Osteocyte (in vitro differentiated cells): ENCODE measurements around the gene BPIFB4. TPM values are rescaled to one million over a fixed set of nuclear protein-coding genes. Genes with fewer than 3 reads are reported as not detected.

Experiments used
- DNase-seq: peaks from one replicate; pipeline ENCODE4 v3.0.0; 2021; ENCODE audit warnings: mixed read lengths; ENCODE audit not compliant: unreplicated experiment; ENCODE audit errors: extremely low spot score
- H3K27ac Mint-ChIP-seq: one replicate; pipeline ENCODE4 v1.8.0; 2021; ENCODE audit warnings: mild to moderate bottlenecking, mixed read lengths; ENCODE audit not compliant: unreplicated experiment
- H3K27me3 Mint-ChIP-seq: one replicate; pipeline ENCODE4 v1.8.0; 2021; ENCODE audit warnings: mixed read lengths; ENCODE audit not compliant: unreplicated experiment
- H3K36me3 Mint-ChIP-seq: one replicate; pipeline ENCODE4 v1.8.0; 2021; ENCODE audit warnings: mixed read lengths; ENCODE audit not compliant: unreplicated experiment
- H3K4me1 Mint-ChIP-seq: one replicate; pipeline ENCODE4 v1.8.0; 2021; ENCODE audit warnings: mixed read lengths; ENCODE audit not compliant: unreplicated experiment
- H3K4me3 Mint-ChIP-seq: one replicate; pipeline ENCODE4 v1.8.0; 2021; ENCODE audit warnings: mild to moderate bottlenecking, moderate library complexity, mixed read lengths; ENCODE audit not compliant: unreplicated experiment
- H3K9me3 Mint-ChIP-seq: one replicate; pipeline ENCODE4 v1.8.0; 2021; ENCODE audit warnings: mixed read lengths; ENCODE audit not compliant: unreplicated experiment
- long read RNA-seq: library from polyadenylated mRNA; unstranded; transcript quantifications from one replicate; pipeline ENCODE4 v2.0.0, GENCODE V29; 2021
- total RNA-seq: library from RNA; stranded (reverse); gene quantifications from 2 replicates; pipeline ENCODE4 v1.2.1, GENCODE V29; 2021
- TF ChIP-seq, protein P1 (sequence below): fragments of 200-600 bp; sonication (generic); IDR thresholded peaks from 2 replicates; pipeline ENCODE4 v1.5.0; 2021; ENCODE audit warnings: antibody characterized with exemption, mild to moderate bottlenecking, moderate library complexity

BPIFB4 gene
- not detected in 2 replicates for total RNA-seq
- long read RNA-seq = 0 reads

DNA sequence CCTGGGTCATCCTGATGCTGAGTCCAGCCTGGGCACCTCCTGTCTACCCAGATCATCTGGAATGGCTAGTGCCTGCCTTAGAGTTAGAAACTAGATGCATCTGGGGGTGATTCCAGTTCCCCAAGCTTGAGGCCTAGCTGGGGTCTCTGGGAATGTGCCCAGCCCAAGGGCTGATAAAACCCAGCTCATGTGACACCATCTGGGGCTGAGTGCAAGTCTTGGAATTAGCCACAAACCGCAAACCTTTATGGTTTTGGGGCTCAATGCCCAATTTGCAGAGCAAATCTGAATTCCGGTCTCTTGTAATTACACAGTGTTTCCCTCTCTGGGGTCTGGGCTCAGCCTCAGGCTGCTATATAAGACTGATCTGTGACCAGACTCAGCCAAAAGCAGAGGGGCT, at the start of gene BPIFB4:
TSS of gene BPIFB4 (plus strand) at position 385 of the 400 bp plus-strand sequence. CDS start 1,884 bp downstream, outside the sequence.
- Mint-ChIP-seq H3K27ac (no peak within 1 kb of the TSS), H3K27me3 (peaks cover 6% of the 10 kb centered on the region), H3K4me1 (no peaks in the 10 kb centered on the region), H3K9me3 (no peaks in the 10 kb centered on the region), H3K36me3 (no peaks in the 10 kb centered on the region), H3K4me3 (no peak within 1 kb of the TSS)
- TF ChIP-seq, protein P1, sequence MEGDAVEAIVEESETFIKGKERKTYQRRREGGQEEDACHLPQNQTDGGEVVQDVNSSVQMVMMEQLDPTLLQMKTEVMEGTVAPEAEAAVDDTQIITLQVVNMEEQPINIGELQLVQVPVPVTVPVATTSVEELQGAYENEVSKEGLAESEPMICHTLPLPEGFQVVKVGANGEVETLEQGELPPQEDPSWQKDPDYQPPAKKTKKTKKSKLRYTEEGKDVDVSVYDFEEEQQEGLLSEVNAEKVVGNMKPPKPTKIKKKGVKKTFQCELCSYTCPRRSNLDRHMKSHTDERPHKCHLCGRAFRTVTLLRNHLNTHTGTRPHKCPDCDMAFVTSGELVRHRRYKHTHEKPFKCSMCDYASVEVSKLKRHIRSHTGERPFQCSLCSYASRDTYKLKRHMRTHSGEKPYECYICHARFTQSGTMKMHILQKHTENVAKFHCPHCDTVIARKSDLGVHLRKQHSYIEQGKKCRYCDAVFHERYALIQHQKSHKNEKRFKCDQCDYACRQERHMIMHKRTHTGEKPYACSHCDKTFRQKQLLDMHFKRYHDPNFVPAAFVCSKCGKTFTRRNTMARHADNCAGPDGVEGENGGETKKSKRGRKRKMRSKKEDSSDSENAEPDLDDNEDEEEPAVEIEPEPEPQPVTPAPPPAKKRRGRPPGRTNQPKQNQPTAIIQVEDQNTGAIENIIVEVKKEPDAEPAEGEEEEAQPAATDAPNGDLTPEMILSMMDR = no peak
- no peak for DNase-seq

DNA sequence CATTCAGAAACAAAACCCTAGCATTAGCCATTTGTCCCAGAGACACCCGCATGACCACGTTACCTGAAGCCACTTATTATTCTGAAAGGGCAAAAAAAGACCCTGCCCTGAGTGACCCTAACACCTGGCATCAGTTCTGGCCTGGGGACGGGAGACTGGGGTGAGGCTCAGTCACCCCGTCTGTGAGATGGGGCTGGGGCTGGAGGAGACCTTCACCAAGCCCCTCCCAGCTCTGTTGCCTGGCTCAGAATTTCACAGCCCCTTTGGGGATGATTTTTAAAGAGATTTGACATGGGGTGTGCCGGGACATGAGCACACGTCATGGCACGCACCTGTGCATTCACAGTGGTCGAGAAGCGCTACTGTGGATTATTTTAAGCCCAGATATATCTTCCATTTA, 49.4 kb upstream of the BPIFB4 start:
- Mint-ChIP-seq H3K36me3 (no peaks in the 10 kb centered on the region), H3K4me3 (no peak overlapping the region), H3K4me1 (no peaks in the 10 kb centered on the region), H3K27ac (no peak overlapping the region), H3K27me3 (no peaks in the 10 kb centered on the region), H3K9me3 (peaks cover 3% of the 10 kb centered on the region)
- TF ChIP-seq, protein P1 = no peak
- no peak for DNase-seq

DNA sequence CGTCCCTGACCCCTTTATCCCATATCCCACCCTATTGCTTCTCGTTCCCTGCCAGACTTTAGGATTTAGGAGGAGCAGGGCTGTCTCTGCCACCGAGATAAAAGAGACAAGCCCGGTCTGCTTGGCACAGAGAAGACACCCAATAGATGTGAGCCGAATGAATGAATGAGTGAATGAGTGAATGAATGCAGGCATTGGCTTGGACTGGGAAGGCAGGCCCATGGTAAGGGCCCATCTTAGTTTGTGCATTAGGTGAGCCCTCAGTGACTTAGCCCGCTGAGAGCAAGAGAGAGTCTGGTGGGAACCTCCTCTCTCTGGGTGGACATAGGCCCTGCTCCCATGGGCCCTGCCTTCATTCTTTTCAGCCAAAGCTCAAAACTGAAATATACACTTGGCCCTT, 48.9 kb upstream of the BPIFB4 start:
- Mint-ChIP-seq H3K27ac (no peak overlapping the region), H3K9me3 (peaks cover 3% of the 10 kb centered on the region), H3K4me3 (no peak overlapping the region), H3K27me3 (no peaks in the 10 kb centered on the region), H3K36me3 (no peaks in the 10 kb centered on the region), H3K4me1 (no peaks in the 10 kb centered on the region)
- TF ChIP-seq, protein P1 = no peak
- DNase-seq = no peak

DNA sequence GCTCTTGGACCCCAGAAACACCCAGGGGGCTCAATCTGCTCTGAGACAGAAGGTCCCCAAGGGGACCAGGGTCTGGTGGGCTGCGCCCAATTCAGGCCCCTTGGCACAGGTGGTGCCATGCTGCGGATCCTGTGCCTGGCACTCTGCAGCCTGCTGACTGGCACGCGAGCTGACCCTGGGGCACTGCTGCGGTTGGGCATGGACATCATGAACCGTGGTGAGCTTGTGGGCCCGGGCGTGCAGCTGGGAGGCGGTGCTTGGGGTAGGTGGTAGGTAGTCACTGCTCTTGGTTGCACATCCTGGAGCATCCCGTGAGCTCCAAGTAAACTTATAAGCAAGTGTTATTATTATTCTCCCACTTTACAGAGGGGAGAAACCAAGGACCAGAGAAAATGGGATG, 47.9 kb upstream of the BPIFB4 start, which contains the start of gene BPIFB6:
TSS of gene BPIFB6 (plus strand) at position 118 of the 400 bp plus-strand sequence. CDS start at position 118, 0 bp downstream.
- Mint-ChIP-seq H3K4me1 (no peaks in the 10 kb centered on the region), H3K4me3 (no peak within 1 kb of the TSS), H3K27me3 (no peaks in the 10 kb centered on the region), H3K9me3 (peaks cover 3% of the 10 kb centered on the region), H3K36me3 (no peaks in the 10 kb centered on the region), H3K27ac (no peak within 1 kb of the TSS)
- TF ChIP-seq, protein P1 = no peak
- DNase-seq = no peak

DNA sequence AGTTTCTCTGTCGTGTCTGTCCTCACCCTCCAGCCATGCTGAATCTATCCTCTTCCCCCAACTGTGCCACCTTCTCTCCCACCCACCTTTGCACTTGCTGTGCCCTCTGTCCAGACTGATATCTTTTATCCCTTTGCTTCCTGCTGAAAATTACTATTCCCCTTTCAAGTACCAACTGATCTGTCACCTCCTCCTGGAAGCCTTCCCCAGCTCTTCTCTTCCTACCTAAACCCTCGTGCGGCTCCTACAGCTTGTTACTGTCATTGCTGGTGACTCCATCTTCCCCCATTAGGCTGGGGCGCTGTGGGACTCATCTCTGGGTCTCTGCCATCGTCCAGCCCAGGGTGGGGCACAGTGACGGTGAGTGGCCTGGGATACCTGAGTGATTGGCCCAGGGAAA, 46.9 kb upstream of the BPIFB4 start:
- TF ChIP-seq, protein P1 = no peak
- Mint-ChIP-seq H3K9me3 (peaks cover 3% of the 10 kb centered on the region), H3K27me3 (no peaks in the 10 kb centered on the region), H3K4me1 (no peaks in the 10 kb centered on the region), H3K27ac (no peak overlapping the region), H3K4me3 (no peak overlapping the region), H3K36me3 (no peaks in the 10 kb centered on the region)
- no peak for DNase-seq
